Gastroesophageal sphincter (tissue), 3 donors: ENCODE data around the gene MON1A.

Experiments
- CTCF ChIP-seq, 4 experiments: fragments of 200-600 bp in 2 of 4; fragments of 450-650 bp in 2 of 4; sonication (generic) in 1 of 4; IDR thresholded peaks; one replicate each; pipeline ENCODE4 v1.5.1; 2017 to 2019; ENCODE audit warnings: antibody characterized with exemption in 4 of 4, mild to moderate bottlenecking in 2 of 4, moderate library complexity in 2 of 4
- POLR2A ChIP-seq, 2 donors: fragments of 450-650 bp; IDR thresholded peaks; one replicate each; pipeline ENCODE4 v1.6.1; 2017; ENCODE audit warnings: antibody characterized with exemption in 2 of 2, mild to moderate bottlenecking in 2 of 2, moderate library complexity in 1 of 2

GRCh38 chr3:49908373-49909199, 21.0 kb downstream of the MON1A start:
- TF ChIP-seq CTCF (IDR thresholded peaks at IDR 0.05) (no peak), POLR2A (IDR thresholded peaks at IDR 0.05) (no peak)
